Measurements from ENCODE around the gene SORBS2.

DNA sequence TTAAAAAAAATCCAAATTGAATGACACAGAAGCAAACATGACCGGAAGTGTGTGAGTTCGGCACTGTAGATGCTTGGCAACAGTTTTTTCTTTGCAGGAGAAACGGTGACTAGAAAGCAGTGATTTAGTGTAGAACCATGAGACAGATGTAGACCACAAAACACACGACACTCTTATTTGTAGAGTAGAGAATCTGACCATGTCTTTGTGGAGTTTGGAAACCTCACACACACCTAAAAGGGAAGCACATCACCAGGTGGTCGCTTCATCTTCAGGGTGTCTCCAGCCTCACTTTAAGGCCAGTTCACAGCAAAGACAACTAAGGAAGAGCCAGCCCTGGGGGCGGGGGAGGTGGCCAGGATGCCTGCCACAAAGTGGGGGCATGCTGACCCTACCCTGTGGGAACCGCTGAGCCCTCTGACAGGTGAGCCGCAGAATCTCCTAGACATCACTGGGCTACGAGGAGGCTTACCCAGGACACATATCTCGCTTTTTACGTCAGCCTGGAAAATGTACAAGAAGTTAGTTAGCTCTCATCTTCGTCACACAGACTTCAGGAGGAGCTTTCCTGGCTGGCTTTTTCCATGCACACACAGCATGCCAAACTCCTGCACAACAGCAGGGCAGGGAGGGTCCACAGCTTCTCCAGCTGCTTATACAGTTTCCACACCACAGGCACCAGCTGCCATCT lies 212.3 kb downstream of the SORBS2 start:
- TF ChIP-seq POLR2A (IDR thresholded peaks at IDR 0.05; ENCODE audit: low read depth) (no peak), POLR2AphosphoS5 (IDR thresholded peaks at IDR 0.05) (peak in 1 of 2 donors; percentile 44), EP300 (IDR thresholded peaks at IDR 0.05) (no peak)
- TF ChIP-seq, protein P1, sequence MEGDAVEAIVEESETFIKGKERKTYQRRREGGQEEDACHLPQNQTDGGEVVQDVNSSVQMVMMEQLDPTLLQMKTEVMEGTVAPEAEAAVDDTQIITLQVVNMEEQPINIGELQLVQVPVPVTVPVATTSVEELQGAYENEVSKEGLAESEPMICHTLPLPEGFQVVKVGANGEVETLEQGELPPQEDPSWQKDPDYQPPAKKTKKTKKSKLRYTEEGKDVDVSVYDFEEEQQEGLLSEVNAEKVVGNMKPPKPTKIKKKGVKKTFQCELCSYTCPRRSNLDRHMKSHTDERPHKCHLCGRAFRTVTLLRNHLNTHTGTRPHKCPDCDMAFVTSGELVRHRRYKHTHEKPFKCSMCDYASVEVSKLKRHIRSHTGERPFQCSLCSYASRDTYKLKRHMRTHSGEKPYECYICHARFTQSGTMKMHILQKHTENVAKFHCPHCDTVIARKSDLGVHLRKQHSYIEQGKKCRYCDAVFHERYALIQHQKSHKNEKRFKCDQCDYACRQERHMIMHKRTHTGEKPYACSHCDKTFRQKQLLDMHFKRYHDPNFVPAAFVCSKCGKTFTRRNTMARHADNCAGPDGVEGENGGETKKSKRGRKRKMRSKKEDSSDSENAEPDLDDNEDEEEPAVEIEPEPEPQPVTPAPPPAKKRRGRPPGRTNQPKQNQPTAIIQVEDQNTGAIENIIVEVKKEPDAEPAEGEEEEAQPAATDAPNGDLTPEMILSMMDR (IDR thresholded peaks at IDR 0.05): no peak
